Measurements from ENCODE around the gene CMIP.

Gene CMIP

DNA sequence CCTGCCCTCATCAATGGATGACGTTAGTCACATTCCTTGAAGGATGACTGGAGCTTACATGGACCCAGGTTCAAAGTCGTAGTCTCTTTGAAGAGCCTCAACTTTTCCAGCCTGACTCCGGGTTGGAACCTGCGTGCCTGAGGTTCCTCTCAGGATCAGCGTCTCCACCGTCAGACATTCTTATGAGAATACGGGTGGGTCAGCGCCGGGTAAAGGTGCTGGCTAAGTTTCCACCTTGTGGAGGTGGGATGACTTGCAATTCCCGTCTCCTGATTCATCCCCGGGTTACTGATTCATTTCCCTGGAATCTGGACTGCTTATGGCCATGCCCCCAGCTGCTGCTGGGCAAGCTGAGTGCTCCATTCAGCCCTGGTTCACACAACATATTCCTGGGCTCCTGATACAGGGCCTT is 38.9 kb upstream of the CMIP start:
- Histone ChIP-seq H3K79me2 (ENCODE audit: control insufficient read depth, insufficient read depth, low read length, unreplicated experiment) (no peaks in the 10 kb centered on the region), H3K4me1 (ENCODE audit: control insufficient read depth, insufficient read depth, low read length, unreplicated experiment) (peaks cover 11% of the 10 kb centered on the region), H3K36me3 (ENCODE audit: insufficient read depth, low read length) (no peaks in the 10 kb centered on the region), H3K4me3 (ENCODE audit: low read depth, low read length) (no peak overlapping the region), H2AFZ (ENCODE audit: low read length, unreplicated experiment) (no peak overlapping the region), H3K27me3 (ENCODE audit: insufficient read depth, low read length) (no peaks in the 10 kb centered on the region), H3K27ac (ENCODE audit: low read depth, low read length) (peak overlapping the region; percentile 69)

DNA sequence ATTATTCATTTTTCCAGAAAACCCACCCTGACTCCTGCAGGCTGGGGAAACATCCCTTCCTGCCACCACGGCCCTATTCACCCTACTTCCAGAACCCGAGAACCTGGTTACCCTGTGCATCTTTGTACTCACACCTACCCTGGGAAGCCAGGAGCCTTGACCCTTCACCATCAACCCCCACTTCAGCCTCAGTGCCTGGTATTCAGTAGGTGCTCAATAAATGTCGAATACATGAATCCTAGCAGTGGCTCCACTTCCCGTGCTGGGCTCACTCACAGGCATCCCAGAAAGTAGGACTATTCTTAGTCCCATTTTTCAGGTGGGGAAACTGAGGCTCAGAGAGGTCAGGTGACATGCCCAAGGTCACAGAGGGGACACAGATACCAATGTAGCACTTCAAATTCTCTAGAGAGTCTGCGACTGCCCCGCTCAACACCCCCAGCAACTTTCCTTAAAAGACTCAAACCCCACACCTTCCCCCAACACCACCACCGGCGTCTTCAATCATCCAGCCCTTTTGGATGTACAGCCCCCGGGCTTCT is 36.1 kb upstream of the CMIP start:
- H3K4me1 ChIP-seq (ENCODE audit: control insufficient read depth, insufficient read depth, low read length, unreplicated experiment): peaks cover 5% of the 10 kb centered on the region
- no peaks in the 10 kb centered on the region for H3K79me2 ChIP-seq (ENCODE audit: control insufficient read depth, insufficient read depth, low read length, unreplicated experiment)
- H3K36me3 ChIP-seq (ENCODE audit: insufficient read depth, low read length): no peaks in the 10 kb centered on the region
- no peak overlapping the region for H3K4me3 ChIP-seq (ENCODE audit: low read depth, low read length)
- H3K27me3 ChIP-seq (ENCODE audit: insufficient read depth, low read length): no peaks in the 10 kb centered on the region
- no peak overlapping the region for H2AFZ ChIP-seq (ENCODE audit: low read length, unreplicated experiment)
- H3K27ac ChIP-seq (ENCODE audit: low read depth, low read length): no peak overlapping the region

DNA sequence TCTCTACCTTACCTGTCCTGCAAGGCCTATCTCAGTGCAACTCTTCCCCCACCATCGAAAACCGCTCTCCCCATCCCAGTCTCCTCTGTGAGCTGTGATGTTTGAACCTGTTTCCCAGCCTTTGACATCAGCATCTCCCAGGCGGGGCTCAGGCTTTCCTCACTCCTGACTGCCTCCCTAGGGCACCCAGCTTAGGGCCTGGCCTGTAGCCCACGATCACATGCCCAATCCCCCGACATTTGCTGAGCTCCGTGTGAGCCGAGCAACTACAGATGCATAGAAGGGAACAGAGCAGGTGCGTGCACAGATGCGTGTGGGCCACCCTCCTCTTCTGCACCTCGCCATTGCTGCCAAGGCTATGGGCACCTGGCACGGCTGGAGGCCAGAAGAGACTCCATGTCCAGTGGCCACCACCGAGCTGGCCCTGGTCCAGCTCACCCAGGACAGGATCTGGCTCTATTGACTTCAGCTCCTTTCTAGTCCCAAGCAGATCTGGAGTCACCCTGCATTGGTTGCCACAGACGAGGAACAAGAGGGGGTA is 35.5 kb upstream of the CMIP start:
- no peak overlapping the region for H2AFZ ChIP-seq (ENCODE audit: low read length, unreplicated experiment)
- H3K79me2 ChIP-seq (ENCODE audit: control insufficient read depth, insufficient read depth, low read length, unreplicated experiment): no peaks in the 10 kb centered on the region
- H3K27me3 ChIP-seq (ENCODE audit: insufficient read depth, low read length): no peaks in the 10 kb centered on the region
- no peak overlapping the region for H3K27ac ChIP-seq (ENCODE audit: low read depth, low read length)
- H3K36me3 ChIP-seq (ENCODE audit: insufficient read depth, low read length): no peaks in the 10 kb centered on the region
- H3K4me1 ChIP-seq (ENCODE audit: control insufficient read depth, insufficient read depth, low read length, unreplicated experiment): peaks cover 5% of the 10 kb centered on the region
- no peak overlapping the region for H3K4me3 ChIP-seq (ENCODE audit: low read depth, low read length)

DNA sequence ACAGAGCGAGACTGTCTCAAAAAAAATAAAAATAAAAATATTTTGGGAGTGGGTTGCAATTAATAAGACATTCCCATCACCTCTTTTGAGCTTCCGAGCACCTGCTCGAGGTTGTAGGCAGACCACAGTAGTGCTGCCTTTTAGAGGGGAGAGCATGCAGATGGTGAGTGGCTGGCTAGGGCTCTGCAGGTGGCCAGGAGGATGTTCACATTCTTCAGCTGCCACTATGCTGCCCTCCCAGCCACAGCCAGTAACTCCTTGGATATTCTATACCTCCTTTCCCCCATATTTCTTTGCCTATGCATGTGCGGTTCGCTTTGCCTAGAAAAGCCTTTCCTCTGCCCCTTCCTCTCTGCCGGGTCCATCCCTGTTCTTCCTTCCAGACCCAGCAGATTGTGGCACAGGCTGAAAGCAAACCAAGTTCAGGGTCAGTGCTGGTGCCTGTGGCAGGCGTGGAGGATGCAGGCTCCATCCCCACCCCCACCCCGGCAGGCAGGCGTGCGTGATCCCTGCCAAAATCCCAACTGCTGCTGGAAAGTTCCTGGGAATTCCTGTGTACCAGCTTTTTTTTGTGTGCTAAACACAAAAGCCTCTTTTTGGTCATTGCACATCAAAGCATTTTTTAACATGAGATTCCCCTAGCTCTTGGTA is 33.8 kb upstream of the CMIP start:
- no peak overlapping the region for H3K27ac ChIP-seq (ENCODE audit: low read depth, low read length)
- no peak overlapping the region for H3K4me3 ChIP-seq (ENCODE audit: low read depth, low read length)
- H3K79me2 ChIP-seq (ENCODE audit: control insufficient read depth, insufficient read depth, low read length, unreplicated experiment): no peaks in the 10 kb centered on the region
- H3K36me3 ChIP-seq (ENCODE audit: insufficient read depth, low read length): no peaks in the 10 kb centered on the region
- no peak overlapping the region for H2AFZ ChIP-seq (ENCODE audit: low read length, unreplicated experiment)
- no peaks in the 10 kb centered on the region for H3K27me3 ChIP-seq (ENCODE audit: insufficient read depth, low read length)
- peaks cover under 1% of the 10 kb centered on the region for H3K4me1 ChIP-seq (ENCODE audit: control insufficient read depth, insufficient read depth, low read length, unreplicated experiment)

DNA sequence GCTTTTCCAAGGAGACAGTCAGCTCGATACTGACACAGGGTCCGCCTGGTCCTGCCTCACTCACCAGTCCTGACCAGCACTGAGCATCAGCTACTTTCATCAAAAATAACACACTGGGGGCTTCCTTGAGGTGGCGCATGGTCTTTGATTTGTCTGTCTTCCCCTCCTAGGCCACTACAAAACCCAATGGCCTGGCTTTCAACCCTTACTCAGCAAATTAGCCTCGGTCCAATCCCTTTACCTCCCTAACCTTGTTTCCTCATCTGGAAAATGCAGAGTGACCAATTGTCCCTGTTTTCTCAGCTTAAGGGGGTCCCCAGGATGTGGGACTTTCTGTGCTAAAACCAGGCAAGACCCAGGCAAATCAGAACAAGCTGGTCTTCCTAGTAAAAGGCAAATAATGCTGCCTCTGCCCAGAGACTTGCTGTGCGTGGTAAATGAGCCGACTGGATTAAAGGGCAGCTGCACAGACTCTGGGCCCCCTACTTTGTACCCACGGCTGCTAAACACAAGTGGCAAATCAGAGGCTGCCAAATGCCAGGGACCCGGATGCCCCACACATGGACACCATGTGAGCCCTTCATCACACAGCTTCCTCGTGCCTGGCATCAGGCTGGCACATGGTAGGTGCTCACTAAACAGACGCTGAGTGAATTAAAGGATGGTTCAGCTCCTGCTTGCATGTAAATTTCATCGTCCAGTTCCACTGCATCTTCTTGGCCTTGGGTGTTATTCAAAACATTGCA is 31.2 kb upstream of the CMIP start:
- no peak overlapping the region for H3K4me3 ChIP-seq (ENCODE audit: low read depth, low read length)
- H3K36me3 ChIP-seq (ENCODE audit: insufficient read depth, low read length): no peaks in the 10 kb centered on the region
- H2AFZ ChIP-seq (ENCODE audit: low read length, unreplicated experiment): no peak overlapping the region
- no peaks in the 10 kb centered on the region for H3K79me2 ChIP-seq (ENCODE audit: control insufficient read depth, insufficient read depth, low read length, unreplicated experiment)
- H3K4me1 ChIP-seq (ENCODE audit: control insufficient read depth, insufficient read depth, low read length, unreplicated experiment): no peaks in the 10 kb centered on the region
- no peak overlapping the region for H3K27ac ChIP-seq (ENCODE audit: low read depth, low read length)
- H3K27me3 ChIP-seq (ENCODE audit: insufficient read depth, low read length): no peaks in the 10 kb centered on the region

DNA sequence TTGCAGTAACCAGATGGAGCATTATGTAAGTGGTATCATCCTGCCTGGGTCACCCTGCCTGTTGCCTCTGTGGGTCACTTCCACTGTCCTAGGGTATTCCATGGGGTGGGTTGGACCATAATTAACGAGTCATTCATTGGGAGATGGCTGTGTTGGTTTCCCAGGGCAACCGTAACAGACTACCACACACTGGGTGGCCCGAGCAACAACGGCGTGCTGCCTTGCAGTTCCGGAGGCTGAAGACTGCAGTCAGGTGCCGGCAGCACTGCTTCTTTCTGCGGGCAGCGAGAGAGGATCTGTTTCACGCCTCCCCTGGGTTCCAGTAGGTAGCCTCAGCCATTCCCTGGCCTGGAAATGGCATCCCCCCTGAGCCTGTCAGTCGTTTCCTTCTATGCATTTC is 28.9 kb upstream of the CMIP start:
- Histone ChIP-seq H3K4me1 (ENCODE audit: control insufficient read depth, insufficient read depth, low read length, unreplicated experiment) (no peaks in the 10 kb centered on the region), H3K36me3 (ENCODE audit: insufficient read depth, low read length) (no peaks in the 10 kb centered on the region), H2AFZ (ENCODE audit: low read length, unreplicated experiment) (no peak overlapping the region), H3K27me3 (ENCODE audit: insufficient read depth, low read length) (no peaks in the 10 kb centered on the region), H3K4me3 (ENCODE audit: low read depth, low read length) (no peak overlapping the region), H3K79me2 (ENCODE audit: control insufficient read depth, insufficient read depth, low read length, unreplicated experiment) (no peaks in the 10 kb centered on the region), H3K27ac (ENCODE audit: low read depth, low read length) (no peak overlapping the region)

DNA sequence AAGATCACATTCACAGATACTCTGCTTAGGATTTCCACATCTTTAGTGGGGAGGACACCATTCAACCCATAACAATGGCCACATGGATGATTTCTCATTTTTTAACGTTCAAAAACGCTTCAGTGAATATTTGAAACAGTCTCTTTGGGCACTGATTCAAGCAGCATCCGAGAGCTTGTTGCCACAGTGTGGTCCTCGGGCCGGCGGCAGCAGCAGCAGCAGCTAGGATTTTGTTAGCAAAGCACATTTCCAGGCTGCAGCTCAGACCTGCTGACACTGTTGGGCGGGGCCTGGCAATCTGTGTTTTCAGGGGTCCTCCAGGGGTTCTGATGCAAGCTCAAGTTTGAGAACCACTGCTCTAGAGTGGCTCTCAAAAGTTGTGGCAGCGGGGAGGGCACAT is 27.9 kb upstream of the CMIP start:
- Histone ChIP-seq H3K4me1 (ENCODE audit: control insufficient read depth, insufficient read depth, low read length, unreplicated experiment) (no peaks in the 10 kb centered on the region), H3K27me3 (ENCODE audit: insufficient read depth, low read length) (no peaks in the 10 kb centered on the region)

DNA sequence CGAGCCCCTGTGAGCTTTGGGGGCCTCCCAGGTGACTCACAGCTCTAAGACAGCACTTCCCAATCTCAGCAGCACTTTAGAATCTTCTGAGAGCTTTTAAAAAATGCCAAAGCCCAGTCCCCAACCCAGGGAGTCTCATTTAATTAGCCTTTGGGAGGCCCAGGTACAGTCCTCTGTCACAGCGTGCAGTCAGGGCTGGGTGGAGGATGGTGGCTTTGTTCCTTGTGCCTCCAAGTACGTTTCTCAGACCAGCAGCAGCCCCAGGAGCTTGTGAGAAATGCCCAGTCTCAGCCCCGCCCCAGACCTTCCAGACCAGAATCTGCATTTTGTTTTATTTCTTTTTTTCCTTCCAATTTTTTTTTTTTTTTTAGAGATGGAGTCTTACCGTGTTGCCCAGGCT is 27.4 kb upstream of the CMIP start:
- H3K79me2 ChIP-seq (ENCODE audit: control insufficient read depth, insufficient read depth, low read length, unreplicated experiment): no peaks in the 10 kb centered on the region
- H2AFZ ChIP-seq (ENCODE audit: low read length, unreplicated experiment): no peak overlapping the region
- H3K4me3 ChIP-seq (ENCODE audit: low read depth, low read length): no peak overlapping the region
- no peaks in the 10 kb centered on the region for H3K4me1 ChIP-seq (ENCODE audit: control insufficient read depth, insufficient read depth, low read length, unreplicated experiment)
- H3K27me3 ChIP-seq (ENCODE audit: insufficient read depth, low read length): no peaks in the 10 kb centered on the region
- H3K27ac ChIP-seq (ENCODE audit: low read depth, low read length): no peak overlapping the region
- no peaks in the 10 kb centered on the region for H3K36me3 ChIP-seq (ENCODE audit: insufficient read depth, low read length)

More for the DNA sequence above, 27.9 kb upstream of the CMIP start:
- Histone ChIP-seq H3K36me3 (ENCODE audit: insufficient read depth, low read length) (no peaks in the 10 kb centered on the region), H3K4me3 (ENCODE audit: low read depth, low read length) (no peak overlapping the region), H2AFZ (ENCODE audit: low read length, unreplicated experiment) (no peak overlapping the region), H3K79me2 (ENCODE audit: control insufficient read depth, insufficient read depth, low read length, unreplicated experiment) (no peaks in the 10 kb centered on the region), H3K27ac (ENCODE audit: low read depth, low read length) (no peak overlapping the region)

DNA sequence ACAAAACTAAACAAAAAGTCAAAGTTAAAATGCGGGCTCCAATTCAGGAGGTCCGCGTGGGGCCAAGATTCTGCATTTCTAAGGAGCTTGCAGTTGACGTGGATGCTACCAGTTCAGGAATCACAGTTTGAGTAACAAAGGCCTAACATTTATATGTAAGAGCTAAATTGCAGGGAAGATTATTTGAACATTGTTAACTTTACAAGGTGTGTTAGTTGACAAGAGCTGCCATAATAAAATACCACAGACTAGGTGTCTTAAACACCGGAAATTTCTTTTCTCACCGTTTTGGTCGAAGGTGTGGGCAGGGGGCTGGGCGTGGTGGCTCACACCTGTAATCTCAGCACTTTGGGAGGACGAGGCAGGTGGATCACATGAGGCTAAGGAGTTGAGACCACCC is 24.8 kb upstream of the CMIP start:
- no peak overlapping the region for H3K27ac ChIP-seq (ENCODE audit: low read depth, low read length)
- H3K79me2 ChIP-seq (ENCODE audit: control insufficient read depth, insufficient read depth, low read length, unreplicated experiment): no peaks in the 10 kb centered on the region
- H3K4me3 ChIP-seq (ENCODE audit: low read depth, low read length): no peak overlapping the region
- H3K4me1 ChIP-seq (ENCODE audit: control insufficient read depth, insufficient read depth, low read length, unreplicated experiment): no peaks in the 10 kb centered on the region
- H3K36me3 ChIP-seq (ENCODE audit: insufficient read depth, low read length): no peaks in the 10 kb centered on the region
- H3K27me3 ChIP-seq (ENCODE audit: insufficient read depth, low read length): no peaks in the 10 kb centered on the region
- H2AFZ ChIP-seq (ENCODE audit: low read length, unreplicated experiment): no peak overlapping the region

DNA sequence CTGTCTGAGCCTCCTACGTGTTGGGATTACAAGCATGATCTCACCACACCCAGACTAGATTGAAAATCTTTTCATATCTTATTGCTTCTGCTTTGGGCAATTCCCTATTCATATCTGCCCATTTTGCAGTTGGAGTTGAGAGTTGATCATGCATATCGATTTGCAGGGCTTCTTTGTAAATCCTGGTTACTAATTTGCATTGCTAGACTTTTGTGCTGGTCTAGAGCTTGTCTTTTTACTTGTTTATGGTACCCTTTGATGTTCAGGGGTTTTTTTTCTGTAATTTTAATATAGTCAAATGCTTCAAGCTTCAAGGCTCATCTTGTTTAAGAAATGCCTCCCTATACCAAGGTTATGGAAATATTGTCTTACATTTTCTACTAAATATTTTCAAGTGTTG is 23.5 kb upstream of the CMIP start:
- H2AFZ ChIP-seq (ENCODE audit: low read length, unreplicated experiment): no peak overlapping the region
- no peaks in the 10 kb centered on the region for H3K79me2 ChIP-seq (ENCODE audit: control insufficient read depth, insufficient read depth, low read length, unreplicated experiment)
- no peaks in the 10 kb centered on the region for H3K4me1 ChIP-seq (ENCODE audit: control insufficient read depth, insufficient read depth, low read length, unreplicated experiment)
- no peak overlapping the region for H3K27ac ChIP-seq (ENCODE audit: low read depth, low read length)
- no peaks in the 10 kb centered on the region for H3K36me3 ChIP-seq (ENCODE audit: insufficient read depth, low read length)
- H3K27me3 ChIP-seq (ENCODE audit: insufficient read depth, low read length): no peaks in the 10 kb centered on the region
- no peak overlapping the region for H3K4me3 ChIP-seq (ENCODE audit: low read depth, low read length)

DNA sequence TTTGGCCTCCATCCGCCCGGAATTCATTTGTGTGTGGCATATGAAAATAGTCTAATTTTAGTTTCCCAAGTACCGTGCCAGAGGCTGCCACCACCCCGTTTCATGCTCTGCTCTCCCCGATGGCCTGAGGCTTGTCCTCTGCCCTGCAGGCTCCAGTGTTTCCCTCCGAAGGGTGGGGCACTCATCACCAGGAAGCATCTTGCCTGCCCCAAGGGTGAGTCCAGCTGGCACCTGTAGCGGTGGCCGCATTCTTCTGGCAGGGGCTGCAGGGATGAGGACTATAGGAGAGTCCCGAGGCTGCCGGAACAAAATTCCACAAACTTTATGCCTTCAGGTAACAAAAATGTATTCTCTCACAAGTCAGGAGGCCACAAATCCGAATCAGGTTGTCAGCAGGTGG is 23.1 kb upstream of the CMIP start:
- no peak overlapping the region for H3K4me3 ChIP-seq (ENCODE audit: low read depth, low read length)
- H3K27ac ChIP-seq (ENCODE audit: low read depth, low read length): no peak overlapping the region
- H3K27me3 ChIP-seq (ENCODE audit: insufficient read depth, low read length): no peaks in the 10 kb centered on the region
- no peak overlapping the region for H2AFZ ChIP-seq (ENCODE audit: low read length, unreplicated experiment)
- H3K36me3 ChIP-seq (ENCODE audit: insufficient read depth, low read length): no peaks in the 10 kb centered on the region
- no peaks in the 10 kb centered on the region for H3K79me2 ChIP-seq (ENCODE audit: control insufficient read depth, insufficient read depth, low read length, unreplicated experiment)
- no peaks in the 10 kb centered on the region for H3K4me1 ChIP-seq (ENCODE audit: control insufficient read depth, insufficient read depth, low read length, unreplicated experiment)

Measured in ACC112 (cell line).